HFF-Myc (cell line): ENCODE measurements around the gene MRPL37.

Source experiments
- DNase-seq: peaks from one replicate; pipeline ENCODE4 v3.0.0-alpha.2; 2011; ENCODE audit warnings: low read depth; ENCODE audit errors: extremely low read depth
- H3K4me3 ChIP-seq: replicated peaks from 2 replicates; pipeline ENCODE4 v1.5.1; 2011; ENCODE audit warnings: low read depth, mild to moderate bottlenecking, control low read depth, low read length
- CTCF ChIP-seq: IDR thresholded peaks from 2 replicates; pipeline ENCODE4 v1.5.1; 2012; ENCODE audit warnings: mild to moderate bottlenecking, low read depth, low read length, control low read depth; ENCODE audit errors: missing control alignments

Gene MRPL37

GRCh38 chr1:54218883-54219687, 19.1 kb downstream of the MRPL37 start:
- no peak for DNase-seq
- TF ChIP-seq CTCF, result no peak
- H3K4me3 ChIP-seq, result no peak overlapping the region

GRCh38 chr1:54219688-54220003, 19.7 kb downstream of the MRPL37 start:
- no peak for TF ChIP-seq CTCF
- no peak overlapping the region for H3K4me3 ChIP-seq
- no peak for DNase-seq

GRCh38 chr1:54220004-54220811, 20.2 kb downstream of the MRPL37 start:
- no peak for TF ChIP-seq CTCF
- DNase-seq, result no peak
- no peak overlapping the region for H3K4me3 ChIP-seq

GRCh38 chr1:54221113-54221834, 21.3 kb downstream of the MRPL37 start:
- no peak for TF ChIP-seq CTCF
- DNase-seq, result no peak

GRCh38 chr1:54221867-54222484, 22.0 kb downstream of the MRPL37 start:
- H3K4me3 ChIP-seq, result no peak overlapping the region
- no peak for DNase-seq

More at GRCh38 chr1:54221113-54221834, 21.3 kb downstream of the MRPL37 start:
- H3K4me3 ChIP-seq, result no peak overlapping the region

More at GRCh38 chr1:54221867-54222484, 22.0 kb downstream of the MRPL37 start:
- no peak for TF ChIP-seq CTCF
